Activated B cell treated with CpG ODN at 0.5 μM for 24 hours (primary cell): ENCODE data around the gene KCNQ1. TPM values are rescaled to one million over a fixed set of nuclear protein-coding genes. Genes with fewer than 3 reads are reported as not detected.

ENCODE experiments used
- ATAC-seq: fragments of 200-7000 bp; cut with Tn5 transposase; one replicate; pipeline ENCODE4 v1.10.0; 2021; ENCODE audit warnings: low read depth, mild to moderate bottlenecking, moderate library complexity
- CTCF ChIA-PET: fragments of 350-600 bp; sonication (Branson Sonifier 250); formaldehyde crosslinking; loops from one replicate; lab custom pipeline; 2021; ENCODE audit warnings: antibody characterized with exemption; lab: Charles Lee
- POLR2A ChIA-PET: fragments of 350-600 bp; sonication (Branson Sonifier 250); formaldehyde crosslinking; loops from one replicate; lab custom pipeline; 2021; ENCODE audit warnings: antibody characterized with exemption; lab: Charles Lee
- DNase-seq: peaks from one replicate; pipeline ENCODE4 v3.0.0; 2022
- H3K27ac Mint-ChIP-seq: one replicate; pipeline ENCODE4 v1.8.0; 2020; ENCODE audit warnings: mixed read lengths
- H3K27me3 Mint-ChIP-seq: one replicate; pipeline ENCODE4 v1.8.0; 2021; ENCODE audit warnings: mixed read lengths
- H3K36me3 Mint-ChIP-seq: one replicate; pipeline ENCODE4 v1.8.0; 2021; ENCODE audit warnings: low read depth, mixed read lengths
- H3K4me1 Mint-ChIP-seq: one replicate; pipeline ENCODE4 v1.8.0; 2021; ENCODE audit warnings: mixed read lengths
- H3K4me3 Mint-ChIP-seq: one replicate; pipeline ENCODE4 v1.8.0; 2020; ENCODE audit warnings: mild to moderate bottlenecking, mixed read lengths
- H3K9me3 Mint-ChIP-seq: one replicate; pipeline ENCODE4 v1.8.0; 2020; ENCODE audit warnings: mixed read lengths
- intact Hi-C: fragments of 100-400 bp; cut with micrococcal nuclease; formaldehyde crosslinking; loops from one replicate; pipeline ENCODE4 v1.15.1; 2024
- total RNA-seq: library from RNA; stranded (reverse); gene quantifications from 2 replicates; pipeline ENCODE4 v1.2.3, GENCODE V29; 2022
- TF ChIP-seq, protein P1 (sequence below): fragments of 200-600 bp; IDR thresholded peaks from one replicate; pipeline ENCODE4 v1.8.0; 2022; ENCODE audit warnings: antibody characterized with exemption, mild to moderate bottlenecking

Gene KCNQ1
- total RNA-seq, 1 donor from 2014 or later, result 6.5 TPM

DNA sequence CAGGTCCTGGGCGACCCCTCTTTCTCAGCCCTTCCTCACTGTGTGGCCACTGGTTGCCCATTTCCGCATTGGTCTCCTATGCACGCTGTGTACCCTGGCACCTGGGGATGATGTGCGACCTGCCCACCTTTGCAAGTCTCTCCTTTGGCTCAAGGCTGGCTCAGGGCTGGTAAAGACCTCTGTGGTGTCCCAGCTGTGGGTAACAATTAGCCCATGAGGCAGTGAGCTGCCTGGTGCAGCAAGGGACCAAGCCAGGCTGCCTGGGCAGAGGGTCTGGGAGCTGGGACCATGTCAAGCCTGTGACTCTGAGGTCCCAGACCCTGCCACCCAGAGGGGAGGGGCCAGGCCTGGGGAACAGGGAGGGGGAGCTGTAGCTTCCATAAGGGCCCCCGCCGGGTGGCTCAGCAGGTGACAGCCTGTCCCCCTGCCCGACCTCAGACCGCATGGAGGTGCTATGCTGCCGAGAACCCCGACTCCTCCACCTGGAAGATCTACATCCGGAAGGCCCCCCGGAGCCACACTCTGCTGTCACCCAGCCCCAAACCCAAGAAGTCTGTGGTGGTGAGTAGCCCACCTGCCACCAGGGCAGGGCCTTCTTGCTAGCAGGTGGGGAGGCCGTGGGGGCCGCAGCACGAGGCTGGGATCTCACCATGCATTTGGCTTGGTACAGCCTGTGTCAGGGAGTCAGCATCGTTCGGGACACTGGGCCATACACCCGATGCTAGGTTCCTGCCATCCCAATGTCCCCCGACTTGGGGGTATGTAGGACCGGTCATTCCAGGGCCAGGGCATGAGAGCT is 142.5 kb downstream of the KCNQ1 start:
- H3K27me3 Mint-ChIP-seq, result no peaks in the 10 kb centered on the region
- H3K9me3 Mint-ChIP-seq, result no peaks in the 10 kb centered on the region
- H3K4me3 Mint-ChIP-seq, result no peak overlapping the region
- peaks cover 25% of the 10 kb centered on the region for H3K36me3 Mint-ChIP-seq
- no peaks in the 10 kb centered on the region for H3K4me1 Mint-ChIP-seq
- DNase-seq (no peak), ATAC-seq (no peak)
- CTCF ChIA-PET, result no interaction called here
- intact Hi-C loops, result no loop called here
- TF ChIP-seq, protein P1, sequence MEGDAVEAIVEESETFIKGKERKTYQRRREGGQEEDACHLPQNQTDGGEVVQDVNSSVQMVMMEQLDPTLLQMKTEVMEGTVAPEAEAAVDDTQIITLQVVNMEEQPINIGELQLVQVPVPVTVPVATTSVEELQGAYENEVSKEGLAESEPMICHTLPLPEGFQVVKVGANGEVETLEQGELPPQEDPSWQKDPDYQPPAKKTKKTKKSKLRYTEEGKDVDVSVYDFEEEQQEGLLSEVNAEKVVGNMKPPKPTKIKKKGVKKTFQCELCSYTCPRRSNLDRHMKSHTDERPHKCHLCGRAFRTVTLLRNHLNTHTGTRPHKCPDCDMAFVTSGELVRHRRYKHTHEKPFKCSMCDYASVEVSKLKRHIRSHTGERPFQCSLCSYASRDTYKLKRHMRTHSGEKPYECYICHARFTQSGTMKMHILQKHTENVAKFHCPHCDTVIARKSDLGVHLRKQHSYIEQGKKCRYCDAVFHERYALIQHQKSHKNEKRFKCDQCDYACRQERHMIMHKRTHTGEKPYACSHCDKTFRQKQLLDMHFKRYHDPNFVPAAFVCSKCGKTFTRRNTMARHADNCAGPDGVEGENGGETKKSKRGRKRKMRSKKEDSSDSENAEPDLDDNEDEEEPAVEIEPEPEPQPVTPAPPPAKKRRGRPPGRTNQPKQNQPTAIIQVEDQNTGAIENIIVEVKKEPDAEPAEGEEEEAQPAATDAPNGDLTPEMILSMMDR, result no peak
- POLR2A ChIA-PET, result no interaction called here
- no peak overlapping the region for H3K27ac Mint-ChIP-seq

DNA sequence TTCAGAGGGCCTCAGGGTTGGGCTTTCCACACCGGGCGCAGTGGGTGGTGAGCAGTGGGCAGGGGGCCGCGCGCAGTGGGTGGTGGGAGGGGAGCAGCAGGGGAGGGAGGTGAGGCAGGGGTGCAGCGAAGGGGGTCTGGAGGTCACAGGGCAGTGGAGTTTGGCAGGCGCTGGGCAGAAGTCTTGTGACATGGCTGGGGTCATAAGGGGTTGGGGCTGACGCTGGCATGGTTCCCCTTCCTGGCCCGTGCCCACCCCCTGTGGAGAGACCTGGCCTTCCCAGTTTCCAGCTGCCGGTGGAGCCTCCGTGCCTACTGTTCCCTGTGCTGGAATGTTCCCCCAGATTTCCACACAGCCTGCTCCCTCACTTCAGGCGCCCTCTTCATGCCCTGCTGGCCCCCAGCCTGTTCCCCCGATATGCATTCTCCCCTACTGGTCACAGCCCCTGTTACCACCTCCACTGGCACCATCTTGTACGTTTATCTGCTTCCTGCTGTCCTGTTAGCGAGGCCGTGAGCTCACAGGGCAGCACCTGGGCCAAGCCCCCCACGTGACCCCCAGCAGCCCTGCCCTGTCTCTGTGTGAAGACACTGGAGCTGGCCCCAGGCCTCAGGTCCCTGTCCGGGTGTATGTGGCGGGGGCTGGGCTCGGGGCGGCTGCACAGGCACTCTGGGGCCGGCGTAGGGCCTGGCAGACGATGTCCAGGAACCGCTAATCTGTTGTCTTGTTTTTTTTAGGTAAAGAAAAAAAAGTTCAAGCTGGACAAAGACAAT is 143.4 kb downstream of the KCNQ1 start:
- H3K27ac Mint-ChIP-seq, result no peak overlapping the region
- no peaks in the 10 kb centered on the region for H3K9me3 Mint-ChIP-seq
- CTCF ChIA-PET, result no interaction called here
- intact Hi-C loops, result no loop called here
- POLR2A ChIA-PET, result no interaction called here
- H3K36me3 Mint-ChIP-seq, result peaks cover 27% of the 10 kb centered on the region
- H3K4me1 Mint-ChIP-seq, result no peaks in the 10 kb centered on the region
- no peaks in the 10 kb centered on the region for H3K27me3 Mint-ChIP-seq
- TF ChIP-seq, protein P1, result no peak
- DNase-seq (no peak), ATAC-seq (no peak)
- H3K4me3 Mint-ChIP-seq, result no peak overlapping the region

DNA sequence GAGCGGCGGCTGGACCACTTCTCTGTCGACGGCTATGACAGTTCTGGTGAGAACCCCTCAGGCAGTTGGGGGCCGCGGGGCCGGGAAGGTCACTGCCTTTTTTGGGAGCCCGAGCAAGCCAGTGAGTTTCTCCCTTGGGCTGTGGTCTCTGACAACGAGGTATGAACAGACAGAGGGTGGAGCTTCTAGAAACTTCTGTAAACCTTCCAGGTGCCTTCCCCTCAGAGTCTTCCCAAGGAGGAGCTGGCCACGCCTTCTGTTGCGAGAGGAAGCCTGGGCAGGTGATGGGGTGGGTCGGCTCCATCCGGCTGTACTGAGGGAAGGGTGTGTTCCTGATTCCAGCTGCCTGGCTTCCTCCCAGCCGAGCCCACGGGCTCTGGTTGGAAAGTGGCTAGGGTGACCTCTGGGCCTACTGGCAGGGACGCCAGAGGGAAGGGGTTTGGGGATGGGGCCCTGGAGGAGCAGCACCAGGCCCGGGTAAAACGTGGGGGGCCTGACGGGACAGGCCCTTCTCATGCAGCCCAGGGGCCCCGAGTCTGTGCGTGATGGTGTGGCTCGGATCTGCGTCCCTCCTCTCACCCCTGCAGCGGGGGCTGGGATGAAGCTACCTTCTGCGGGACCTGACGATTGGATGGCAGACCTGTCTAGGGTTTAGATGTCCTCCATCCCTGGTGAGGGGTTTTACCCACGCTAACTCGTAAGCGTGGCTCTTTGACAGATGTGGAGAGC is 144.2 kb downstream of the KCNQ1 start:
- intact Hi-C loops, result no loop called here
- no peak overlapping the region for H3K4me3 Mint-ChIP-seq
- TF ChIP-seq, protein P1, result no peak
- no peak overlapping the region for H3K27ac Mint-ChIP-seq
- no peaks in the 10 kb centered on the region for H3K9me3 Mint-ChIP-seq
- POLR2A ChIA-PET, result no interaction called here
- DNase-seq (no peak), ATAC-seq (no peak)
- no peaks in the 10 kb centered on the region for H3K4me1 Mint-ChIP-seq
- H3K27me3 Mint-ChIP-seq, result no peaks in the 10 kb centered on the region
- CTCF ChIA-PET, result no interaction called here
- H3K36me3 Mint-ChIP-seq, result peaks cover 35% of the 10 kb centered on the region

DNA sequence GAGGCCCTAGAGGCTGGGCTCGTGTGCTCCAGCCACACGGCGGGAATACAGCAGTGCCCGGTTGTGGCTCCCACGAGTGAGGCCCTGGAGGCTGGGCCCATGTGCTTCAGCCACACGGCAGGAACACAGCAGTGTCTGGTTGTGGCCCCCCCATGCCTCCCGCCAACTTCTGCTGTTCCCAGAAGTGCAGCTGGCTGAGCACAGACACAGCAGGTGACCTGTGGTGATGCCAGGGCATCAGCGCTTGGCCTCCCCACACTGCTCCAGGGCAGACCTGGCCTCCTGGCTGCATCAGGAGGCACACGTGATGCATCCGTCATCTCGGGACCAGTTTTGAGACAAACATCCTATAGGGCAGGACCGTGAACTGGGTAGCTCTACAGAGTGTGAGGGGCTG is 144.7 kb downstream of the KCNQ1 start:
- TF ChIP-seq, protein P1, result no peak
- H3K9me3 Mint-ChIP-seq, result no peaks in the 10 kb centered on the region
- no peak overlapping the region for H3K27ac Mint-ChIP-seq
- H3K4me1 Mint-ChIP-seq, result no peaks in the 10 kb centered on the region
- DNase-seq (peak; percentile 10), ATAC-seq (no peak)
- no peak overlapping the region for H3K4me3 Mint-ChIP-seq
- intact Hi-C loops, result no loop called here
- H3K36me3 Mint-ChIP-seq, result peaks cover 39% of the 10 kb centered on the region
- ChIA-PET POLR2A (no interaction called here), CTCF (no interaction called here)
- H3K27me3 Mint-ChIP-seq, result no peaks in the 10 kb centered on the region
